ENCODE data around the gene VKORC1L1. TPM values are rescaled to one million over a fixed set of nuclear protein-coding genes. Genes with fewer than 3 reads are reported as not detected.

Gene VKORC1L1
- total and polyA plus RNA-seq, 10 of the 15 experiments (the other 5 are each of a cell fraction or from before 2014, with no cell fraction given) = 3.3 to 18.8 (median 12.5) TPM

DNA sequence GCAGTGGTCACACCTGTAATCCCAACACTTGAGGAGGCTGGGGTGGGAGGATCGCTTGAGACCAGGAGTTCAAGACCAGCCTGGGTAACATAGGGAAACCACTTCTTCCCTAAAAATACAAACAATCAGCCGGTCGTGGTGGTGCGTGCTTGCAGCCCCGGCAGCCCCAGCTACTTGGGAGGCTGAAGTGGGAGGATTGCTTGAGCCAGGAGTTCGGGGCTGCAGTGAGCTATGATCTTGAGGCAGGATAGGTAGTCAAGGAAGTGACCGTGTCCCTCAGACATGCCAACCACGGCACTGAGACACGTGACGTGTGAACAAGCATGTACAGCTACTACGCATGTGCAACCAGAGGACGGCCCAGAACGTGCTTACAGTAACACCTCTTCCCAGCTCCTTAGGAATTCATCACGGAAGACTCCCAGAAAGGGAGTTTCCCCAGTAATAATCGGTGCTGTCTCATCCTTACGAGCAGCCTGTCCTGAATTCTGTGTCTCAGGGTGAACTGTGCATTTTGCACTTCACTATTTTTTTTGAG lies 103.9 kb downstream of the VKORC1L1 start:
- Histone ChIP-seq H3K9ac (ENCODE audit: control insufficient read depth, insufficient read depth, low read length) (no peak overlapping the region), H3K4me1 (ENCODE audit: control insufficient read depth, insufficient read depth, low read length) (no peaks in the 10 kb centered on the region), H3K9me3 (replicated peaks; ENCODE audit: control insufficient read depth, insufficient read depth, low read length) (no peaks in the 10 kb centered on the region), H4K20me1 (ENCODE audit: control insufficient read depth, insufficient read depth) (no peaks in the 10 kb centered on the region), H3K4me3 (no peak overlapping the region), H3K79me2 (ENCODE audit: control insufficient read depth, insufficient read depth, low read length) (peaks cover 19% of the 10 kb centered on the region), H3K27ac (ENCODE audit: control insufficient read depth, insufficient read depth) (no peak overlapping the region), H3K36me3 (ENCODE audit: control insufficient read depth in 2 of 2, insufficient read depth in 2 of 2, low read length in 1 of 2) (peaks cover 7 to 16% of the 10 kb centered on the region in 2 experiments; a peak in 3 of 4 replicates), H3K4me2 (ENCODE audit: control insufficient read depth, insufficient read depth) (no peak overlapping the region), H2AFZ (ENCODE audit: control insufficient read depth, low read depth, low read length) (no peak overlapping the region), H3K27me3 (replicated peaks in 1 of 2; ENCODE audit: control insufficient read depth in 2 of 2, insufficient read depth in 2 of 2, low read length in 1 of 2) (no peaks in the 10 kb centered on the region)
- CTCF ChIA-PET = no interaction called here
- ATAC-seq = no peak
- TSS peak; percentile 38 for BruUV-seq (replicated peaks)
- in situ Hi-C loops (cut with MboI) = no loop called here
- POLR2A ChIA-PET = no interaction called here
- 98% methylated on average over 16 of the region's 16 CpGs for WGBS (ENCODE audit: insufficient coverage, insufficient replicate concordance, low lambda C conversion rate, missing lambda C conversion rate)
- SMC1A ChIA-PET (ENCODE audit: uncharacterized antibody, unreplicated experiment) = no interaction called here
- intact Hi-C loops (cut with micrococcal nuclease; ENCODE audit: unreplicated experiment) = no loop called here
- RAD21 ChIA-PET (ENCODE audit: unreplicated experiment) = no interaction called here
- DNase-seq (ENCODE audit: low read depth, low spot score) = no peak
- TF ChIP-seq, protein P1, sequence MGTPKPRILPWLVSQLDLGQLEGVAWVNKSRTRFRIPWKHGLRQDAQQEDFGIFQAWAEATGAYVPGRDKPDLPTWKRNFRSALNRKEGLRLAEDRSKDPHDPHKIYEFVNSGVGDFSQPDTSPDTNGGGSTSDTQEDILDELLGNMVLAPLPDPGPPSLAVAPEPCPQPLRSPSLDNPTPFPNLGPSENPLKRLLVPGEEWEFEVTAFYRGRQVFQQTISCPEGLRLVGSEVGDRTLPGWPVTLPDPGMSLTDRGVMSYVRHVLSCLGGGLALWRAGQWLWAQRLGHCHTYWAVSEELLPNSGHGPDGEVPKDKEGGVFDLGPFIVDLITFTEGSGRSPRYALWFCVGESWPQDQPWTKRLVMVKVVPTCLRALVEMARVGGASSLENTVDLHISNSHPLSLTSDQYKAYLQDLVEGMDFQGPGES (IDR thresholded peaks at IDR 0.05) = no peak
- TF ChIP-seq HDAC6 (IDR thresholded peaks at IDR 0.05; ENCODE audit: unreplicated experiment) (no peak), PAX8 (IDR thresholded peaks at IDR 0.05) (no peak), HDGF (IDR thresholded peaks at IDR 0.05) (no peak)
- no peak for FAIRE-seq

DNA sequence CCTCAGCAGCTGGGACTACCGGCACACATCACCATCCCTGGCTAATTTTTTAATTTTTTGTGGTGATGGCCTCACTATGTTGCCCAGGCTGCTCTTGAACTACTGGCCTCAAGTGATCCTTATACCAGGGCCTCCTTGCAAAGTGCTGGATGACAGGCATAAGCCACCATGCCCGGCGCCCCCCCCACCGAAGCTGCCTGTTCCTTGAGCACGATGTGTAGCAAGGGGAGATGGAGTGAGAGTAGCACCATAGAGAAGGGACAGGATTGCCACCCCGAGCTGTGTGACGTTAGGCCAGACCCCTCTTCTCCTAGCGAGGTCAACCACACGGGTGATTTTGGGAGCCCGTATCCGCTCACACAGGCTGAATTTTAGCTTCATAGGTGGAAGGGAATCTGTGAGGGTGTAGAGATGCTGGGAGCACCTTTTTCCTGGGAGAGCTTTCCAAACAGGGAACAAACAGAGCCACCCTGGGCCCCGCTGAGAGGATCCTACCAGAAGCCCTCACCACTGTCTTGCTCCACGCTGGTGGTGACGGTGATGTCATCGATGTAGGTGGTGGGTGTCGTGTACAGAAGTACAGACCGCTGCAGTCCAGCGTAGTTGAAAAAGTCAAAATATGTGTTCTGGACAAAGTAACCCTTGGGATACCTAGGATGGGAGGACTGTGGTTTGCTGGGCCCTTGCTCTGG lies 106.2 kb downstream of the VKORC1L1 start:
- H3K79me2 ChIP-seq (ENCODE audit: control insufficient read depth, insufficient read depth, low read length) = peaks cover 24% of the 10 kb centered on the region
- H2AFZ ChIP-seq (ENCODE audit: control insufficient read depth, low read depth, low read length) = no peak overlapping the region
- in situ Hi-C loops (cut with MboI) = no loop called here
- no peak overlapping the region for H3K27ac ChIP-seq (ENCODE audit: control insufficient read depth, insufficient read depth)
- no peak overlapping the region for H3K4me2 ChIP-seq (ENCODE audit: control insufficient read depth, insufficient read depth)
- ChIA-PET RAD21 (ENCODE audit: unreplicated experiment) (no interaction called here), CTCF (no interaction called here), SMC1A (ENCODE audit: uncharacterized antibody, unreplicated experiment) (interaction anchor here (1.2 kb wide), 1 partner anchor 10 kb away, joined by 3 read pairs; no protein-coding TSS in a partner anchor), POLR2A (no interaction called here)
- H3K4me1 ChIP-seq (ENCODE audit: control insufficient read depth, insufficient read depth, low read length) = no peaks in the 10 kb centered on the region; the same call in 1 of the 2 replicates
- 98% methylated on average over 18 of the region's 18 CpGs for WGBS (ENCODE audit: insufficient coverage, insufficient replicate concordance, low lambda C conversion rate, missing lambda C conversion rate)
- ATAC-seq (no peak), DNase-seq (ENCODE audit: low read depth, low spot score) (no peak), FAIRE-seq (no peak)
- H3K36me3 ChIP-seq (ENCODE audit: control insufficient read depth in 2 of 2, insufficient read depth in 2 of 2, low read length in 1 of 2) = peaks cover 3 to 15% of the 10 kb centered on the region in 2 experiments; a peak in 3 of 4 replicates
- H4K20me1 ChIP-seq (ENCODE audit: control insufficient read depth, insufficient read depth) = no peaks in the 10 kb centered on the region
- no peak overlapping the region for H3K4me3 ChIP-seq
- TSS peak; percentile 50 for BruUV-seq (replicated peaks)
- H3K9ac ChIP-seq (ENCODE audit: control insufficient read depth, insufficient read depth, low read length) = no peak overlapping the region
- intact Hi-C loops (cut with micrococcal nuclease; ENCODE audit: unreplicated experiment) = no loop called here
- H3K9me3 ChIP-seq (replicated peaks; ENCODE audit: control insufficient read depth, insufficient read depth, low read length) = no peaks in the 10 kb centered on the region
- no peaks in the 10 kb centered on the region for H3K27me3 ChIP-seq (replicated peaks in 1 of 2; ENCODE audit: control insufficient read depth in 2 of 2, insufficient read depth in 2 of 2, low read length in 1 of 2)
- TF ChIP-seq RUNX3 (IDR thresholded peaks at IDR 0.05; ENCODE audit: low read length) (no peak), CHD1 (IDR thresholded peaks at IDR 0.05; ENCODE audit: low read depth, low read length) (no peak), RFX5 (IDR thresholded peaks at IDR 0.05; ENCODE audit: low read depth, low read length) (no peak), CREB1 (IDR thresholded peaks at IDR 0.05; ENCODE audit: low read depth) (no peak), ESRRA (IDR thresholded peaks at IDR 0.05; ENCODE audit: low read length) (no peak), STAT3 (IDR thresholded peaks at IDR 0.05; ENCODE audit: low read depth, low read length) (no peak), YBX1 (IDR thresholded peaks at IDR 0.05) (no peak)
- TF ChIP-seq, protein P2, sequence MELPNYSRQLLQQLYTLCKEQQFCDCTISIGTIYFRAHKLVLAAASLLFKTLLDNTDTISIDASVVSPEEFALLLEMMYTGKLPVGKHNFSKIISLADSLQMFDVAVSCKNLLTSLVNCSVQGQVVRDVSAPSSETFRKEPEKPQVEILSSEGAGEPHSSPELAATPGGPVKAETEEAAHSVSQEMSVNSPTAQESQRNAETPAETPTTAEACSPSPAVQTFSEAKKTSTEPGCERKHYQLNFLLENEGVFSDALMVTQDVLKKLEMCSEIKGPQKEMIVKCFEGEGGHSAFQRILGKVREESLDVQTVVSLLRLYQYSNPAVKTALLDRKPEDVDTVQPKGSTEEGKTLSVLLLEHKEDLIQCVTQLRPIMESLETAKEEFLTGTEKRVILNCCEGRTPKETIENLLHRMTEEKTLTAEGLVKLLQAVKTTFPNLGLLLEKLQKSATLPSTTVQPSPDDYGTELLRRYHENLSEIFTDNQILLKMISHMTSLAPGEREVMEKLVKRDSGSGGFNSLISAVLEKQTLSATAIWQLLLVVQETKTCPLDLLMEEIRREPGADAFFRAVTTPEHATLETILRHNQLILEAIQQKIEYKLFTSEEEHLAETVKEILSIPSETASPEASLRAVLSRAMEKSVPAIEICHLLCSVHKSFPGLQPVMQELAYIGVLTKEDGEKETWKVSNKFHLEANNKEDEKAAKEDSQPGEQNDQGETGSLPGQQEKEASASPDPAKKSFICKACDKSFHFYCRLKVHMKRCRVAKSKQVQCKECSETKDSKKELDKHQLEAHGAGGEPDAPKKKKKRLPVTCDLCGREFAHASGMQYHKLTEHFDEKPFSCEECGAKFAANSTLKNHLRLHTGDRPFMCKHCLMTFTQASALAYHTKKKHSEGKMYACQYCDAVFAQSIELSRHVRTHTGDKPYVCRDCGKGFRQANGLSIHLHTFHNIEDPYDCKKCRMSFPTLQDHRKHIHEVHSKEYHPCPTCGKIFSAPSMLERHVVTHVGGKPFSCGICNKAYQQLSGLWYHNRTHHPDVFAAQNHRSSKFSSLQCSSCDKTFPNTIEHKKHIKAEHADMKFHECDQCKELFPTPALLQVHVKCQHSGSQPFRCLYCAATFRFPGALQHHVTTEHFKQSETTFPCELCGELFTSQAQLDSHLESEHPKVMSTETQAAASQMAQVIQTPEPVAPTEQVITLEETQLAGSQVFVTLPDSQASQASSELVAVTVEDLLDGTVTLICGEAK (IDR thresholded peaks at IDR 0.05; ENCODE audit: borderline replicate concordance) = no peak
- TF ChIP-seq, protein P3, sequence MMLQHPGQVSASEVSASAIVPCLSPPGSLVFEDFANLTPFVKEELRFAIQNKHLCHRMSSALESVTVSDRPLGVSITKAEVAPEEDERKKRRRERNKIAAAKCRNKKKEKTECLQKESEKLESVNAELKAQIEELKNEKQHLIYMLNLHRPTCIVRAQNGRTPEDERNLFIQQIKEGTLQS (IDR thresholded peaks at IDR 0.05; ENCODE audit: borderline replicate concordance, extremely low read depth, low read depth, low read length) = no peak
